Neural progenitor cell (in vitro differentiated cells): ENCODE measurements around the gene SYNPR.

ENCODE experiments used
- CTCF ChIP-seq: fragments of 200-600 bp; sonication (generic); IDR thresholded peaks from 2 replicates; pipeline ENCODE4 v1.5.1; 2017; ENCODE audit warnings: antibody characterized with exemption, mild to moderate bottlenecking
- EZH2 ChIP-seq: fragments of 200-600 bp; sonication (generic); IDR thresholded peaks from 2 replicates; pipeline ENCODE4 v1.6.1; 2017; ENCODE audit warnings: antibody characterized with exemption, mild to moderate bottlenecking, moderate library complexity

GRCh38 chr3:63370094-63370493 is 92.0 kb downstream of the SYNPR start:
- no peak for TF ChIP-seq CTCF
- no peak for TF ChIP-seq EZH2
